Mesenchymal stem cell (in vitro differentiated cells and primary cell): ENCODE results near the gene PRICKLE3.

Source experiments
- DNase-seq: peaks from one replicate; pipeline ENCODE4 v3.0.0-alpha.2; 2013
- H2AFZ ChIP-seq: one replicate; pipeline ENCODE4 v1.6.1; 2013; ENCODE audit warnings: low read depth, mild to moderate bottlenecking, control low read depth, inconsistent platforms, low read length, moderate library complexity
- H2AK5ac ChIP-seq: 2 replicates; pipeline ENCODE4 v1.6.1; 2013; ENCODE audit warnings: low read length, moderate library complexity, mild to moderate bottlenecking, inconsistent platforms; ENCODE audit not compliant: severe bottlenecking
- H2BK120ac ChIP-seq: one replicate; pipeline ENCODE4 v1.6.1; 2013; ENCODE audit warnings: low read depth, mild to moderate bottlenecking, inconsistent platforms, low read length, moderate library complexity
- H2BK12ac ChIP-seq, 2 experiments: one replicate each; pipeline ENCODE4 v1.6.1; 2013; ENCODE audit warnings: inconsistent platforms in 2 of 2, low read length in 2 of 2, mild to moderate bottlenecking in 2 of 2, moderate library complexity in 2 of 2, control low read depth in 1 of 2
- H2BK15ac ChIP-seq: one replicate; pipeline ENCODE4 v1.6.1; 2013; ENCODE audit warnings: mild to moderate bottlenecking, low read depth, inconsistent platforms; ENCODE audit not compliant: poor library complexity, severe bottlenecking
- H2BK5ac ChIP-seq: 2 replicates; pipeline ENCODE4 v1.6.1; 2013; ENCODE audit warnings: low read depth, mild to moderate bottlenecking, low read length, control low read depth, inconsistent platforms; ENCODE audit not compliant: poor library complexity, severe bottlenecking
- H3K14ac ChIP-seq, 2 experiments: one replicate each; pipeline ENCODE4 v1.6.1; 2013; ENCODE audit warnings: inconsistent platforms in 2 of 2, low read length in 2 of 2, control low read depth in 1 of 2, mild to moderate bottlenecking in 1 of 2, moderate library complexity in 1 of 2
- H3K18ac ChIP-seq, 2 experiments: one replicate each; pipeline ENCODE4 v1.6.1; 2013; ENCODE audit warnings: inconsistent platforms in 2 of 2, low read length in 2 of 2, control low read depth in 1 of 2, low read depth in 1 of 2, mild to moderate bottlenecking in 1 of 2
- H3K23ac ChIP-seq, 2 experiments: one replicate each; pipeline ENCODE4 v1.6.1; 2013; ENCODE audit warnings: inconsistent platforms in 2 of 2, low read length in 2 of 2, mild to moderate bottlenecking in 2 of 2, moderate library complexity in 2 of 2, control low read depth in 1 of 2
- H3K27ac ChIP-seq: 2 replicates; pipeline ENCODE4 v1.5.1; 2013; ENCODE audit warnings: mild to moderate bottlenecking, moderate library complexity, low read length, control low read depth, inconsistent platforms; ENCODE audit not compliant: poor library complexity, severe bottlenecking
- H3K27me3 ChIP-seq, 2 experiments: 2 replicates each; pipeline versions ENCODE4 v1.6.1 to v1.7.0; 2013; ENCODE audit warnings: low read length in 2 of 2, mild to moderate bottlenecking in 2 of 2, moderate library complexity in 2 of 2, control low read depth in 1 of 2, inconsistent platforms in 1 of 2; ENCODE audit not compliant: control insufficient read depth in 1 of 2, insufficient read depth in 1 of 2
- H3K36me3 ChIP-seq, 2 experiments: 2 replicates each; pipeline versions ENCODE4 v1.6.1 to v1.7.0; 2013; ENCODE audit warnings: low read length in 2 of 2, control low read depth in 1 of 2, inconsistent platforms in 1 of 2, low read depth in 1 of 2, mild to moderate bottlenecking in 1 of 2; ENCODE audit not compliant: insufficient read depth in 2 of 2, control insufficient read depth in 1 of 2
- H3K4ac ChIP-seq, 2 experiments: one replicate each; pipeline ENCODE4 v1.6.1; 2013; ENCODE audit warnings: inconsistent platforms in 2 of 2, low read length in 2 of 2, mild to moderate bottlenecking in 2 of 2, moderate library complexity in 2 of 2, control low read depth in 1 of 2, low read depth in 1 of 2
- H3K4me1 ChIP-seq: 2 replicates; pipeline ENCODE4 v1.6.1; 2013; ENCODE audit warnings: low read depth, low read length, control low read depth; ENCODE audit not compliant: control insufficient read depth, insufficient read depth
- H3K4me2 ChIP-seq: 2 replicates; pipeline ENCODE4 v1.6.1; 2013; ENCODE audit warnings: low read length, mild to moderate bottlenecking, inconsistent platforms; ENCODE audit not compliant: poor library complexity, severe bottlenecking
- H3K4me3 ChIP-seq, 2 experiments: 2 replicates each; pipeline versions ENCODE4 v1.5.1 to v1.7.0; 2013; ENCODE audit warnings: low read length in 2 of 2, mild to moderate bottlenecking in 2 of 2, control low read depth in 1 of 2, low read depth in 1 of 2; ENCODE audit not compliant: insufficient read depth in 1 of 2
- H3K79me1 ChIP-seq: replicated peaks from 2 replicates; pipeline ENCODE4 v1.6.1; 2013; ENCODE audit warnings: mild to moderate bottlenecking, control low read depth, low read length, inconsistent platforms; ENCODE audit not compliant: poor library complexity, severe bottlenecking
- H3K9ac ChIP-seq: 2 replicates; pipeline ENCODE4 v1.7.0; 2013; ENCODE audit warnings: mild to moderate bottlenecking, low read length, moderate library complexity
- H3K9me3 ChIP-seq: 2 replicates; pipeline ENCODE4 v1.7.0; 2013; ENCODE audit warnings: mild to moderate bottlenecking, low read length; ENCODE audit not compliant: control insufficient read depth
- H4K8ac ChIP-seq: one replicate; pipeline ENCODE4 v1.6.1; 2013; ENCODE audit warnings: inconsistent platforms, mild to moderate bottlenecking, low read length, moderate library complexity
- H4K91ac ChIP-seq: one replicate; pipeline ENCODE4 v1.6.1; 2013; ENCODE audit warnings: mild to moderate bottlenecking, low read length, inconsistent platforms
- WGBS: methylation state at CpG from one replicate; pipeline ENCODE4 v1.1.7; 2013; ENCODE audit warnings: mixed read lengths; 5-methylcytosine and 5-hydroxymethylcytosine counted together

PRICKLE3 gene

GRCh38 chrX:49212209-49212608 is 26.0 kb upstream of the PRICKLE3 start:
- no peak overlapping the region for H4K91ac ChIP-seq
- peaks cover 6% of the 10 kb centered on the region for H3K9me3 ChIP-seq
- H3K4me3 ChIP-seq, result no peak overlapping the region
- DNase-seq, result no peak
- H3K79me1 ChIP-seq, result no peaks in the 10 kb centered on the region
- no peak overlapping the region for H2BK12ac ChIP-seq
- H3K36me3 ChIP-seq, result no peaks in the 10 kb centered on the region
- H2AFZ ChIP-seq, result no peak overlapping the region
- no peak overlapping the region for H3K4ac ChIP-seq
- H3K4me2 ChIP-seq, result no peak overlapping the region
- no peak overlapping the region for H3K9ac ChIP-seq
- no peak overlapping the region for H2AK5ac ChIP-seq
- no peak overlapping the region for H3K14ac ChIP-seq
- no peak overlapping the region for H4K8ac ChIP-seq
- peaks cover 3 to 67% of the 10 kb centered on the region in 2 experiments for H3K27me3 ChIP-seq
- no peak overlapping the region for H3K23ac ChIP-seq
- H2BK5ac ChIP-seq, result no peak overlapping the region
- no peak overlapping the region for H2BK15ac ChIP-seq
- H3K18ac ChIP-seq, result no peak overlapping the region
- 88% methylated on average over 2 of the region's 2 CpGs for WGBS
- H3K4me1 ChIP-seq, result no peaks in the 10 kb centered on the region
- H3K27ac ChIP-seq, result no peak overlapping the region
- no peak overlapping the region for H2BK120ac ChIP-seq

DNA sequence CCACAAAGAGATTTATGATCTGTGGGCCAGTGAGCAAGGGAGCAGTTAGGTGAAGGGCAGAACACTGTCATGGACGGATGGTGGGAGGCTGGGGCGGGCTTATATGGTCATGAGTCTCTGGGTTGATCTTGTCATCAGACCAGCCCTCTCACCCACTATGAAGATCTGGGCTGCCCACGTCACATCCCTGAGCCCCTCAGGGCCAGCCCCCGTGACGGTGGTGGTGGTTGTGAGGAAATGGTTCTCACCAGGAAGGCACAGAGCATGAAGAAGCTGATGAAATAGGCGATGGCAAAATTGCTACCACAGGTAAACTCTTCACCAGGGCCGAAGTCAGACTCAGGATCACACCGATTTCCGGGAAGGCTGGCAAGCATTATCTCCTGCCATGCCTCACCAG is 24.9 kb upstream of the PRICKLE3 start:
- Histone ChIP-seq H4K8ac (no peak overlapping the region), H3K27ac (no peak overlapping the region), H3K14ac (no peak overlapping the region), H3K4ac (no peak overlapping the region), H3K4me2 (no peak overlapping the region), H2AFZ (no peak overlapping the region), H3K4me1 (no peaks in the 10 kb centered on the region), H3K23ac (no peak overlapping the region), H2BK5ac (no peak overlapping the region), H2BK15ac (no peak overlapping the region), H3K79me1 (no peaks in the 10 kb centered on the region), H3K18ac (no peak overlapping the region), H2BK120ac (no peak overlapping the region), H3K9ac (no peak overlapping the region), H3K27me3 (peaks cover 3 to 66% of the 10 kb centered on the region in 2 experiments), H4K91ac (no peak overlapping the region), H3K4me3 (no peak overlapping the region), H3K36me3 (no peaks in the 10 kb centered on the region), H3K9me3 (peaks cover 6% of the 10 kb centered on the region), H2AK5ac (no peak overlapping the region), H2BK12ac (no peak overlapping the region)
- 86% methylated on average over 7 of the region's 9 CpGs for WGBS
- DNase-seq, result no peak

GRCh38 chrX:49210406-49210805 is 24.2 kb upstream of the PRICKLE3 start:
- Histone ChIP-seq H3K9ac (no peak overlapping the region), H3K23ac (no peak overlapping the region), H3K79me1 (no peaks in the 10 kb centered on the region), H3K14ac (no peak overlapping the region), H3K27me3 (peaks cover 3 to 66% of the 10 kb centered on the region in 2 experiments), H2BK12ac (no peak overlapping the region), H3K27ac (no peak overlapping the region), H2BK5ac (no peak overlapping the region), H3K36me3 (no peaks in the 10 kb centered on the region), H3K18ac (no peak overlapping the region), H4K91ac (no peak overlapping the region), H3K4me1 (no peaks in the 10 kb centered on the region), H4K8ac (no peak overlapping the region), H3K4me3 (no peak overlapping the region), H3K4ac (no peak overlapping the region), H3K4me2 (no peak overlapping the region), H2AFZ (no peak overlapping the region), H3K9me3 (peaks cover 6% of the 10 kb centered on the region), H2BK120ac (no peak overlapping the region), H2BK15ac (no peak overlapping the region), H2AK5ac (no peak overlapping the region)
- DNase-seq, result no peak
- WGBS, result 86% methylated on average over 2 of the region's 8 CpGs

DNA sequence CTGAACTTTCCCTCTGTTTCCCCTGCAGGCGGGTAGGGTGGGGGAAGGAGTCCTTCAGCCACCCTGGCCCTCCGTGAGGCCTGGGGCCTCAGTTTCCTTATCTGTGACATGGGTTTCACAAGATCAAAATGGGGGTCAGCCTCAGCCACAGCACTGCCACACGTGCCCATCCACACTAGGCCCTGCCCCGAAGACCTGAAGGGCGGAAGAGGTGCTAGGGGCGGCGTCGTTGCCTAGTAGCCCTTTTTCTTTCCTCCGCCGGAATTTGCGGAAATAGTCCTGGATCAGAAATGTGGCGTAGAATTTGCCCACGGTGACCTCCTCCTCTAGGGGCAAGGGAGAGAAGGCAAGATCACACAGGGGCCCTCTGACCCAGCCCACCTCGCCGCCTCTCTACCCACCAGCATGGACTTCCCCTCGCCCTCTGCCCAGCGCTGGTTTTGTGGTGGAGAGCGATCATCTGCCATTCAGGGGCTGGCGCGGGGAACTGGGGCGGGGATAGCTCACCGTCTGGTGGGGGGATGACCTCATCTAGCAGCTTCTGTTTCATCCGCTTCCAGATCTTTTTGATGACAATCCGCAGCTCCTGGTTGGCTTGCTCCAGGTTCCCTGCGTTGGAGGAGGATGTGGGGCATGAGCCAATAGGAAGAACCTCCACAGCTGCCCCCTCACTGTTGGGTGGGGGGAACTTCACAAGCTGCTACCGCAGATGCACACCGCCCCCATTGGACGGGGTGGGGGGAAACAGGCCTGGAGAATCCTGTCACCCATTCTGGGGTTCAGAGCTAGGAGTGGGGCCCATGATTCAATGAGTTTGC is 23.5 kb upstream of the PRICKLE3 start:
- Histone ChIP-seq H2AFZ (no peak overlapping the region), H4K8ac (no peak overlapping the region), H3K9ac (no peak overlapping the region), H2BK120ac (no peak overlapping the region), H3K4me3 (no peak overlapping the region), H3K27ac (no peak overlapping the region), H3K4me2 (no peak overlapping the region), H3K4me1 (no peaks in the 10 kb centered on the region), H3K4ac (no peak overlapping the region), H2BK5ac (no peak overlapping the region), H3K79me1 (no peaks in the 10 kb centered on the region), H2BK12ac (no peak overlapping the region), H3K36me3 (no peaks in the 10 kb centered on the region), H3K18ac (no peak overlapping the region), H4K91ac (no peak overlapping the region), H3K14ac (no peak overlapping the region), H3K9me3 (peaks cover 6% of the 10 kb centered on the region), H2BK15ac (no peak overlapping the region), H2AK5ac (no peak overlapping the region), H3K27me3 (peaks cover 3 to 73% of the 10 kb centered on the region in 2 experiments), H3K23ac (no peak overlapping the region)
- no peak for DNase-seq
- 47% methylated on average over 15 of the region's 28 CpGs for WGBS
